ENCODE results near the gene TSEN2.
"Not testable (repeated sequence)": the region's sequence is repeated elsewhere in the genome, so short reads cannot be mapped to it uniquely, and the experiment has no call there.

The TSEN2 gene

GRCh38 chr3:12472000-12472610, 12.2 kb upstream of the TSEN2 start:
- no peak for DNase-seq (ENCODE audit: low spot score)

- no peak for DNase-seq (ENCODE audit: low spot score)
Observed at GRCh38 chr3:12472796-12473195, 11.5 kb upstream of the TSEN2 start.

DNA sequence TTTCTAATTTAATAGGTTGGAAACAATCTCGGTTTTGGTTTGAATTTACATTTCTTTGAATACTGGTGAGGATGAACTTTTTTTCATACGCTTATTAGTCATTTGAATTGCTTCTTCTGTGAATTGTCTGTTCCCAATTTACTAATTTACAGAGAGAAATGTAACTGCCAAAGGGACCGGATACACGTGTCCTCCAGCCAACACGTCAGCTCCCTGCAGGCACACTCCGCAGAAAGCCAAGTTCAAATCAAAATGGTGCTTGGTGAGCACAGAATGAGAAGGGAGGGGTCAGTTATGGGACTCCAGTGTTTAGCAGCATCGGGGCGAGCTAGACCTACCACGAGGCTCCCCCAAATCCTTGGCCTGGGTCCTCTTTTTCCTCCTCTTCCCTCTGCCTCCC, 10.8 kb upstream of the TSEN2 start:
- DNase-seq (ENCODE audit: low spot score) = no peak

GRCh38 chr3:12476238-12476897, 7.9 kb upstream of the TSEN2 start:
- DNase-seq (ENCODE audit: low spot score) = no peak

DNA sequence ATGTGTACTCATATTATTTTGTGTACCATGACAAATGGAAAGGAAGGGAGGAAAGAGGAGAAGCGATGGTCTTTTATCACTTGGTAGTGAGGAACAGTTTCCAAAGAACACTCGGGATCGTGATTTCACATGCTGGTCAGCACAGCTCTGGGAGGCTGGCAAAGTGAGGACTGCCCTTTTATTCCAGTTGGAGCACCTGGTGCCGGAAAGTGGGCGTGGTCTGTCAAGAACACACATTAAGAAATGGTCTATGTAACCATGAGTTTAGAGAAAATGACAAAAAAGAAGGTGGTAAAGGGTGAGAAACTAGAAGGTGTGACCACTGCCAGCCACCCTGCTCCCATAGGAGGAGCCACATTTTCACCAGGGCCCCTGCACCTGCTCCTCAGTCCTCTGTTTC, 7.0 kb upstream of the TSEN2 start:
- DNase-seq (ENCODE audit: low spot score) = no peak

DNA sequence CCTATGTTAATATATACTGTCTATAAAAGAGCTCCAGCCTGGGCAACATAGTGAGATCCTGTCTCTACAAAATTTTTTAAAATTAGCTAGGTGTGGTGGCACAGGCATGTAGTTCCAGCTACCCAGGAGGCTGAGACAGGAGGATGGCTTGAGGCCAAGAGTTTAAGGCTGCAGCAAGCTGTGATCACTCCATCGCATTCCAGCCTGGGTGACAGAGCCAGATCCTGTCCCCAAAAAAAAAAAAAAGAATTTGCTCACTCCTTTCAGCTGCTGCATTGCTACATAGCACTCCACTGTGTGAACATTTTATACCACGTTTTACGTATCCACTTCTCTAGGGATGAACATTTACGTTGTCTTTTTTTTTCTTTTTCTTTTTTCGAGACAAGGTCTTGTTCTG, 6.0 kb upstream of the TSEN2 start:
- DNase-seq (ENCODE audit: low spot score) = no peak

- not testable (repeated sequence) for DNase-seq (ENCODE audit: low spot score)
Observed at GRCh38 chr3:12479198-12479597, 5.1 kb upstream of the TSEN2 start.

- DNase-seq (ENCODE audit: low spot score) = peak; percentile 46
Observed at GRCh38 chr3:12479919-12480427, 4.3 kb upstream of the TSEN2 start.

DNA sequence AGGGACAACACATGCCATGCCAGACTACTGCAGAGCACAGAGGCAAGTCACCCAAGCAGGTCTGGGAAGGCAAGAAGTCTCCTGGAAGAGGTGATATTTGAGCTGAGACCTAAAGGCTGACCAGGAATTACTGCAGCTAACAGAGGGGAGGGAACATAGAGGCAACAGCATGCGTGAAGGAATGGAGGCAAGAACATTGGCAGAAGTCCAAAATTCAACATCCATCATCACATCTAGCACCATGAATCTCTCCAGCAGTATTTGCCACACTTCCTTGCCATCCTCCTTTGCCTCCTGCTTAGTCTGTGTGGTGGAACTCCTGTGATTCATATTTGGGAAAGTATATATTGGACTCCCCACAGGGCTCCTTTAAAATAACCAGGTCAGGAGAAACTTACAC, 870 bp upstream of the TSEN2 start:
- no peak for DNase-seq (ENCODE audit: low spot score)

- no peak for DNase-seq (ENCODE audit: low spot score)
Observed at GRCh38 chr3:12483872-12484197, 445 bp upstream of the TSEN2 start.

- DNase-seq (ENCODE audit: low spot score) = no peak
Observed at GRCh38 chr3:12484983-12485327, 675 bp downstream of the TSEN2 start.

DNA sequence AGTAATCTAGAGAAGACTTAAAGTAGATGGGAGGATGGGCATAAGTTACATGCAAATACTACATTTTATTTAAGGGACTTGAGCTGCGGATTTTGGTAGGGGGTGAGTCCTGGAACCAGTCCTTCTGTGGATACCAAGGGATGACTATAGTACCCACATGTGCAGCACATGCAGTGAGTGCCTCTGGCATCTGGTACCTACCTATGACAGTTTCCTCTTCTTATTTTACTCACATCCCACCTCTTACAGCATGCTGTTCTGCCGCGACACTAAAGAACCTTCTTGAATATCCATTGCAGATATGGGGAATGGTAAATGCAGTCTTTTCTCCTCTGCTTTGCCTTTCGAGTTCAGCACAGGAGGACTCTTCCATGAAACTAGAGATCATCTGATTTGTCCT, 1.7 kb downstream of the TSEN2 start:
- DNase-seq (ENCODE audit: low spot score) = no peak

DNA sequence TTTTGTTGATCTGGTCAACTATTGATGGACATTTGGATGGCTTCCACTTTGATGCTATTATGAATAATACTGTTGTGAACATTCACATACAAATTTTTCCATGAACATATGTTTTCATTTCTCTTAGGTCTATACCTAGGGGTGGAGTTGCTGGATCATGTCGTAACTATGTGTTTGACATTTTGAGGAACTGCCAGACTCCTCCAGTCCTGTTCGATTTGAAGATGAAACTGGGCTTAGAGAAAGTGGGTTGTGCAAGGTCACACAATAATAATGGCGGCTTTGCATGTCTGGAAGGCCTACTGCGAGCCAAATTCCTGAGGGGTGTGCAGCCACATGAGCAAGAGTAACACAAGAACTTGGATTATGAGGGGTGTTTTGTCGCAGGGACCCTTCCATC, 2.6 kb downstream of the TSEN2 start:
- DNase-seq (ENCODE audit: low spot score) = no peak

GRCh38 chr3:12487336-12487735, 3.1 kb downstream of the TSEN2 start:
- DNase-seq (ENCODE audit: low spot score) = no peak

GRCh38 chr3:12487786-12488185, 3.5 kb downstream of the TSEN2 start:
- no peak for DNase-seq (ENCODE audit: low spot score)

GRCh38 chr3:12489368-12489767, 5.1 kb downstream of the TSEN2 start:
- DNase-seq (ENCODE audit: low spot score) = no peak

DNA sequence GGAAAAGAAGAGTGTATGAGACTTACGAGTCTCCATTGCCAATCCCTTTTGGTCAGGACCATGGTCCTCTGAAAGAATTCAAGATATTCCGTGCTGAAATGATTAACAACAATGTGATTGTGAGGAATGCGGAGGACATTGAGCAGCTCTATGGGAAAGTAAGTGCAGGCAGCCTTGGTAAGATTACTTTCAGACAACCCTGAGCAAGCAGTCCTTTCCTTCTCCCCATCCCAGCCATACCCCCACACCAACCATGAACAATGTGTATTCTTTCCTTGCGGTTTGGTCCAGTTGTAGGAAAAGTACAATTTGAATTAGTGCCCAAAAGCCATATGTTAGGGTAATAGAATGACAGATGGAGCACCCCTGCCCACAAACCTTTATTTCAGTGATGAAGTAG, 5.6 kb downstream of the TSEN2 start:
- DNase-seq (ENCODE audit: low spot score) = no peak

GRCh38 chr3:12490547-12490946, 6.3 kb downstream of the TSEN2 start:
- DNase-seq (ENCODE audit: low spot score) = peak; percentile 34

DNA sequence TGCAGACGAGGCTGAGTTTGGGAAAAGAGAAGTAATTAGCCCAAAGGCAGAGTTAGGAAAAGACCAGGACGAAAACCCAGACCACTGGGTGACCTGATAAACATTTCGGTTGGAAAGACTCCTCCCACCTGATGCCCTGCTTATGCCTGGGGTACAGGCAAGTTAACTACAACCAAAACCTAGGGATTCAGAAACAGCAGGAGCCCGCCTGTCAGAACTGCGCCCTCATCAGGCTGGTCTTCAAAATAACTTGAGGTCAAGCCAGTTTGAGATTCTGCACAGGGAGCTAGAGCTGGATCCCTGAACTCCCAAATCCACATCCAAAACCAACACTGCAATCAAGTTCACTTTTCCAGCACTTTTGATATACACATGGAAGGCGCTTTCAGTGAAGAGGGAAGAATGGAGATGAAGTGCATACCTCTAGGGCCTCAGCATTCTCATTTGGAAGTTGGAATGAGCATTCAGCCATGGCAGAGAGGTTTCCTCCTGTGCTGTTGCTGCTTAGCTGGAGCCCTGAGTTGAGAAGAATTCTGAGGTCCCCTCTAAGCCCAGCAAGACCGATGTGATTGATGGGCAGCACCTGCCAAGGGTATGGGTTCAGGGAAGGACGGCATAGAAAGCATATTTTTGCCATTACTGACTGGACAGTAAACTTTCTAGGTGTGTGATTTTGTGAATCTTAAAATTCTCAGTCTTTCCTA, 11.6 kb downstream of the TSEN2 start:
- no peak for DNase-seq (ENCODE audit: low spot score)

GRCh38 chr3:12496453-12496761, 12.1 kb downstream of the TSEN2 start:
- DNase-seq (ENCODE audit: low spot score) = no peak

- no peak for DNase-seq (ENCODE audit: low spot score)
Observed at GRCh38 chr3:12499474-12499873, 15.2 kb downstream of the TSEN2 start.

- DNase-seq (ENCODE audit: low spot score) = no peak
Observed at GRCh38 chr3:12501360-12502020, 17.2 kb downstream of the TSEN2 start.
